IPS-15b (cell line): ENCODE results near the gene EIF3CL.
"Not testable (repeated sequence)": the region's sequence is repeated elsewhere in the genome, so short reads cannot be mapped to it uniquely, and the experiment has no call there.

Experiments
- H3K27me3 ChIP-seq: one replicate; pipeline ENCODE4 v1.6.1; 2013; ENCODE audit warnings: low read length; ENCODE audit not compliant: control insufficient read depth, insufficient read depth
- H3K36me3 ChIP-seq: one replicate; pipeline ENCODE4 v1.6.1; 2013; ENCODE audit warnings: low read length; ENCODE audit not compliant: control insufficient read depth, insufficient read depth
- H3K4me1 ChIP-seq: one replicate; pipeline ENCODE4 v1.6.1; 2013; ENCODE audit warnings: mild to moderate bottlenecking, low read length; ENCODE audit not compliant: control insufficient read depth, insufficient read depth
- H3K4me3 ChIP-seq: one replicate; pipeline ENCODE4 v1.5.1; 2013; ENCODE audit warnings: low read depth, low read length
- H3K9ac ChIP-seq: one replicate; pipeline ENCODE4 v1.6.1; 2013; ENCODE audit warnings: low read depth, mild to moderate bottlenecking, low read length
- H3K9me3 ChIP-seq: one replicate; pipeline ENCODE4 v1.6.1; 2013; ENCODE audit warnings: mild to moderate bottlenecking, low read length; ENCODE audit not compliant: control insufficient read depth, insufficient read depth

EIF3CL gene, protein sequence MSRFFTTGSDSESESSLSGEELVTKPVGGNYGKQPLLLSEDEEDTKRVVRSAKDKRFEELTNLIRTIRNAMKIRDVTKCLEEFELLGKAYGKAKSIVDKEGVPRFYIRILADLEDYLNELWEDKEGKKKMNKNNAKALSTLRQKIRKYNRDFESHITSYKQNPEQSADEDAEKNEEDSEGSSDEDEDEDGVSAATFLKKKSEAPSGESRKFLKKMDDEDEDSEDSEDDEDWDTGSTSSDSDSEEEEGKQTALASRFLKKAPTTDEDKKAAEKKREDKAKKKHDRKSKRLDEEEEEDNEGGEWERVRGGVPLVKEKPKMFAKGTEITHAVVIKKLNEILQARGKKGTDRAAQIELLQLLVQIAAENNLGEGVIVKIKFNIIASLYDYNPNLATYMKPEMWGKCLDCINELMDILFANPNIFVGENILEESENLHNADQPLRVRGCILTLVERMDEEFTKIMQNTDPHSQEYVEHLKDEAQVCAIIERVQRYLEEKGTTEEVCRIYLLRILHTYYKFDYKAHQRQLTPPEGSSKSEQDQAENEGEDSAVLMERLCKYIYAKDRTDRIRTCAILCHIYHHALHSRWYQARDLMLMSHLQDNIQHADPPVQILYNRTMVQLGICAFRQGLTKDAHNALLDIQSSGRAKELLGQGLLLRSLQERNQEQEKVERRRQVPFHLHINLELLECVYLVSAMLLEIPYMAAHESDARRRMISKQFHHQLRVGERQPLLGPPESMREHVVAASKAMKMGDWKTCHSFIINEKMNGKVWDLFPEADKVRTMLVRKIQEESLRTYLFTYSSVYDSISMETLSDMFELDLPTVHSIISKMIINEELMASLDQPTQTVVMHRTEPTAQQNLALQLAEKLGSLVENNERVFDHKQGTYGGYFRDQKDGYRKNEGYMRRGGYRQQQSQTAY

DNA sequence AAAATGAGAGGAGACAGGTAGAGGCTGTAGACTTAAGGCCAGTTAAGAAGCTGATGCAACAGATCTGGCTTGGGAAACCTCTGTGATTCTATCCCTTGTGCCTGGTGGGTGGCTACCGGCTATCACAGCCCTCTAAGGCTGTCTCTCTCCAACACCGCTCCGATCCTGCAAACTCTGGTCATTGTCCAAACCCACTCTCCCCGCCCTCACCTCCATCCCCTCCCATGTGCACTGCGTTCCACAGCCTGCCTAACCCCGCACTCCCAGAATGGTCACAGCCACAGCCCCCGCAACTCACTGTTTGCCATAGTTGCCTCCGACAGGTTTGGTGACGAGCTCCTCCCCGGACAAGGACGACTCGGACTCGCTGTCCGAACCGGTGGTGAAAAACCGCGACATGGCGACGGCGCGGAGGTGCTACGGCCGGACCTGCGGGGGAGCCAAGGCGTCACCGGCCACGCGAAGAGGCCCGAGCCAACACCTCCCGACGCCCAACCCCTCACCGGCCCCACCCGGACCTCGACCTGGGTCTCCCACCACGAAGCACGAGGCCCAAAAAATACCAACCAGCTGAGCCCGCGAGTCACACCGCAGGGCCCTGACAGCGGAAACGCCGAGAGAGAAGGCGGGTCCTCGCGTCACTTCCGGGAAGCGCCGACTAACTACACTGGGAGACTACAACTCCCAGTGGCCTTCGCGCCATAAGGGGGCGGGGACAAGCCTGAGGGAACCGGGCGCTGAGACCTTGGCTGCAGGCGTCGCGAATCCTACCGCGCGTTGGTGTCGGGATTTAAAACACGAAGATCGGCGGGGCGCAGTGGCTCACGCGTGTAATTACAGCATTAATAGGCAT is at the start of gene EIF3CL:
EIF3CL (minus strand) TSS at position 622 of the 853 bp plus-strand sequence; CDS start at position 399, 223 bp downstream.
- peak within 1 kb of the TSS; percentile 41 for H3K4me3 ChIP-seq
- not testable (repeated sequence) for H3K9ac ChIP-seq, H3K36me3 ChIP-seq, H3K27me3 ChIP-seq, H3K4me1 ChIP-seq, H3K9me3 ChIP-seq

DNA sequence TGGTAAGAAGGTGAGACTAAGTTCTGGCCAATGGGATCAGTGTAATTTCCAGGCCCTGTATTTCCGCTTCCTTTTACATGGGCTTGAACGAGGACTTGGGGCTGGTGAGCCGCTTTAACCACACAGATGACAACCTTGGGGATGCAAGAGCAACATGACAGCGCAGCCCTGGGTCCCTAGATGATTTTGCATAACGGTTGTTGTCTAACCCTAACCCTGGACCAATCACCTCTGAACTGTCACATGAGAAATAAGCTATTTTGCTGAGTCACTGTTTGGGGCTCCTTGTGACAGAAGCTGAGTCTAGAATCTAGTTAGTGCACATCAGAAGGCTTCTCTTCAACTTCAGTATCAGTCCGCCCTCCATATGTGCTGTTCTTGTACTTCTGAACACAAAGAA is 43.4 kb upstream of the EIF3CL start:
- not testable (repeated sequence) for H3K9me3 ChIP-seq, H3K4me3 ChIP-seq

DNA sequence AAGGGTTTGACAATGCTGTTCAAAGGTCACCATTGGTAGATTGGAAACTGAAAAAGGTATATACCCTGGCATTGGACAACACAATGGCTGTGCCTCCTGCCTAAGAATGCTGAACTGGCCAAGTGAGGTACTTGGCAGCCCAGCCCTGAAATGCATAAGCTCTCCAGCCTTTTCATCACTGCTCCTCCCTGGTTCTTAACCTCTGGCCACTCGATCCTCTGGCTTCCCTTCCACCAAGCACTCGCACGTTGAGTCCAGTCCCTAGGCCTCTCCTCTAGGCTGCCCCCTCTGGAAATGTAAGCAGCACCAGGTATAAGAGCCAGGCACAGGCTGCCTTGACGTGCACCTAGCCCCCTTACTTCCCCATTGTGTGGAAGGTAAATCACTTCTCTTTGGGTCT is 42.7 kb upstream of the EIF3CL start:
- not testable (repeated sequence) for H3K27me3 ChIP-seq, H3K36me3 ChIP-seq, H3K4me1 ChIP-seq

More for the DNA sequence above, 43.4 kb upstream of the EIF3CL start:
- not testable (repeated sequence) for H3K4me1 ChIP-seq, H3K27me3 ChIP-seq, H3K36me3 ChIP-seq, H3K9ac ChIP-seq

DNA sequence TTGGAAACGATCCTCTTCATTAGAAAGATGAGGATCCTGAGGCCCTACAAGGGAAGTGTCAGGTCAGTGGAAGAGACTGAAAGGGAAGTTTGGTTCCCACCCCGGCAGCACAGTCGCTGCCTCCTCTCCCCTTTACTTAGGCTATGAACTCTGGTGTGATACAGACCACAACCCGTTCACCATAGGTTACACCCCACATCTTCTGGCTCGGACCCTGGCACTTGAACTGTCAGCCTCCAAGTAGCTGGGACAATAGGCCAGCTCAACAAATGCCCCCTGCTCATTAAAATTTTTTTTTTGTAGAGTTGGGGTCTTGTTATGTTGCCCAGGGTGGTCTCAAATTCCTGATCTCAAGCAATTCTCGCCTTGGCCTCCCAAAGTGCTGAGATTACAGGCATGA is 40.3 kb upstream of the EIF3CL start:
- not testable (repeated sequence) for H3K36me3 ChIP-seq, H3K4me3 ChIP-seq, H3K27me3 ChIP-seq, H3K9ac ChIP-seq, H3K9me3 ChIP-seq, H3K4me1 ChIP-seq

More for the DNA sequence above, 42.7 kb upstream of the EIF3CL start:
- not testable (repeated sequence) for H3K9ac ChIP-seq, H3K9me3 ChIP-seq, H3K4me3 ChIP-seq

DNA sequence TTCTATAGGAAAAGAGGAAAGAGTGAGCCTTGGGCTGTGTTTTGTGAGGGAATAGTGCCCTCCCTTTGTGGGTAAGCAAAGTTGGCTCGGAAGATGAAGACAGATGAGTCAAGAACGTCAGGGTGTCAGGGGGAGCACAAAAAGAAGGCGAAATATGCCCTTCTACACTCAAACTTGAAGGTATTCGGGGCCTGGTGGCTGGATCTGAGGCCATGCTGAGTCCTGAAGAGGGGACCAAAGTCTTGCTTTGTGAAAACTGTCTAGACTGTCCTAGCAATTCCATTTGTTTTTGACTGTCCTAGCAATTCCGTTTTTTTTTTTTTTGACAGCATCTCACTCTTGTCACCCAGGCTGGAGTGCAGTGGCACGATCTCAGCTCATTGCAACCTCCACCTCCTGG is 35.3 kb upstream of the EIF3CL start:
- not testable (repeated sequence) for H3K36me3 ChIP-seq, H3K9ac ChIP-seq, H3K4me1 ChIP-seq, H3K4me3 ChIP-seq, H3K27me3 ChIP-seq, H3K9me3 ChIP-seq

DNA sequence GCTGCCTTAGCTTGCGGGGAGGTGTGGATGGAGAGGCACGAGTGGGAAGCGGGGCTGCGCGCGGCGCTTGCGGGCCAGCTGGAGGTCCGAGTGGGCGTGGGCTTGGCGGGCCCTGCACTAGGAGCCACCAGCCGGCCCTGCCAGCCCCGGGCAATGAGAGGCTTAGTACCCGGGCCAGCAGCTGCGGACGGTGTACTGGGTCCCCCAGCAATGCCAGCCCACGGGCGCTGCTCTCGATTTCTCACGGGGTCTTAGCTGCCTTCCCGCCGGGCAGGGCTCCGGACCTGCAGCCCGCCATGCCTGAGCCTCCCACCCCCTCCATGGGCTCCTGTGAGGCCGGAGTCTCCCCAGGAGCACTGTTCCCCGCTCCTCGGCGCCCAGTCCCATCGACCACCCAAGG is 31.7 kb upstream of the EIF3CL start:
- H3K4me3 ChIP-seq, H3K4me1 ChIP-seq, H3K36me3 ChIP-seq, H3K9me3 ChIP-seq, H3K27me3 ChIP-seq, H3K9ac ChIP-seq: not testable (repeated sequence)

DNA sequence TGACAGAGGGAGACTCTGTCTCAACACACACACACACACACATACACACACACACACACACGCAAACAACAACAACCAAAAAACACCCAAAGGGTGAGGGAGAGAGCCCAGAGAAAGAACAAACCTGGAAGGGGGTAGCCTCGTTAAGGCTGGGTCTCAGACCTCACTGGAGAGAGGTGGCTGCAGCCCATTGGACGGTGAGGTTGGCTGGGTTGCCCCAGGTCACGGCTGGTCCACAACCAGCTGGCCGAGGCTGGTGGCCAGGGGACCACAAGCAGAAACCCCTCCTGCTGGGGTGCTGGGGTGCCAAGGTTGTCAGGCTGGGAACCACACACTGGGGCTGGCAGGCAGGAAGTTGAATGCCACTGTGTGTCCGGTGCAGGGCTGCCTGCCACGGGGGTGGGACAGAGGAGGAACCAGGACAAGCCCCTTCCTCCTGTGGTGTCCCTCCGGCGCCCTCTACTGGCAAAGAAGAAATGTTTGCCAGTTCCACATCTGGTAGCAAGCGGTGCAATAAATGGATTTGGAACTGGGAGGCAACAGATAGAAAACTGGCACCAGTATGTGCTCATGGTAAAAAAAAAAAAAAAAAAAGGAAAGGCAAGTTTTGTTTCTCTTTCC is 22.5 kb upstream of the EIF3CL start:
- H3K4me3 ChIP-seq, H3K4me1 ChIP-seq, H3K9ac ChIP-seq, H3K27me3 ChIP-seq, H3K36me3 ChIP-seq, H3K9me3 ChIP-seq: not testable (repeated sequence)

DNA sequence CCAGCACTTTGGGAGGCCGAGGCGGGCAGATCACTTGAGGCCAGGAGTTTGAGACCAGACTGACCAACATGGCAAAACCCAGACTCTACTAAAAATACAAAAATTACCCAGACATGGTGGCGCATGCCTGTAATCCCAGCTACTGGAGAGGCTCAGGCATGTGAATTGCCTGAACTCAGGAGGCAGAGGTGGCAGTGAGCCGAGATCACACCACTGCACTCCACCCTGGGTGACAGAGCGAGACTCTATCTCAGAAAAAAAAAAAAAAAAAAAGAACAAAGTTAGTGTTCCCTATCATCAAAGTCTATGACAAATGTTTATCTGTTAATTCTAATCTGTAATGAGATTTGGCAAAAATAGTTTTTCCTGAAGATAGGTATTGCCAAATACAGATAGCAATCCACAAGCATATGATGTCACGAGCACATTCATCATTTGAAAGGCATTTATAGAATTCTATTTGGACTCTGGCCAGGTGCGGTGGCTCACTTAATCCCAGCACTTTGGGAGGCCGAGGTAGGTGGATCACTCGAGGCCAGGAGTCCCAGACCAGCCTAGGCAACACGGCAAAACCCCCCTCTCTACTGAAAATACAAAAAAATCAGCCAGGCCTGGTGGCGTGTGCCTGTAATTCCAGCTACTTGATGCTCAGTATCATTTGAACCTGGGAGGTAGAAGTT is 17.6 kb upstream of the EIF3CL start:
- H3K36me3 ChIP-seq: not testable (repeated sequence)

DNA sequence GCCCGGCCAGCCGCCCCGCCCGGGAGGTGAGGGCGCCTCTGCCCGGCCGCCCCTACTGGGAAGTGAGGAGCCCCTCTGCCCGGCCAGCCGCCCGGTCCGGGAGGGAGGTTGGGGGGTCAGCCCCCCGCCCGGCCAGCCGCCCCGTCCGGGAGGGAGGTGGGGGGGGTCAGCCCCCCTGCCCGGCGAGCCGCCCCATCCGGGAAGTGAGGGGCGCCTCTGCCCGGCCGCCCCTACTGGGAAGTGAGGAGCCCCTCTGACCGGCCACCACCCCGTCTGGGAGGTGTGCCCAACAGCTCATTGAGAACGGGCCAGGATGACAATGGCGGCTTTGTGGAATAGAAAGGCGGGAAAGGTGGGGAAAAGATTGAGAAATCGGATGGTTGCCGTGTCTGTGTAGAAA is 13.4 kb upstream of the EIF3CL start:
- not testable (repeated sequence) for H3K27me3 ChIP-seq, H3K36me3 ChIP-seq, H3K9me3 ChIP-seq, H3K9ac ChIP-seq, H3K4me1 ChIP-seq, H3K4me3 ChIP-seq

More for the DNA sequence above, 17.6 kb upstream of the EIF3CL start:
- not testable (repeated sequence) for H3K4me3 ChIP-seq, H3K9ac ChIP-seq, H3K27me3 ChIP-seq, H3K9me3 ChIP-seq, H3K4me1 ChIP-seq

DNA sequence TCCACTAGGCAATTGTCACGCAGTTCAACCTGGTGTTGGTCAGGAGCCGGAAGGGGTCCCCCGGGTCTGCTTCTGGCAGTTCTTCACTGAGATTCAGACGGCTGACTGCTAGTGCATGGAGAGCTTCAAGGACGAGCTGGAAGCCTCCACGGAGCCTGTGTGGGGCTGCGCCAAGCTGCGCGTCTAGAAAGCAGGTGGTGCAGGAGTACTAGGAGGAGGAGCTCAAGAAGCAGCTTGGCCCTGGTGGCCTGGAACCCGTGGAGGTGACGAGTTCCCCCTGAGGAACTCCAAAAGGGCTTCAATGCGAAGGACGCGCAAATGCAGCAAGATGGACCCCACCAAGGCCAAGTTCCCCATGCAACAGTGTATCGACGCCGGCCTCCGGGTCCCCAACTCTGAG is 10.9 kb upstream of the EIF3CL start:
- H3K4me1 ChIP-seq, H3K9me3 ChIP-seq, H3K9ac ChIP-seq, H3K27me3 ChIP-seq, H3K36me3 ChIP-seq, H3K4me3 ChIP-seq: not testable (repeated sequence)

DNA sequence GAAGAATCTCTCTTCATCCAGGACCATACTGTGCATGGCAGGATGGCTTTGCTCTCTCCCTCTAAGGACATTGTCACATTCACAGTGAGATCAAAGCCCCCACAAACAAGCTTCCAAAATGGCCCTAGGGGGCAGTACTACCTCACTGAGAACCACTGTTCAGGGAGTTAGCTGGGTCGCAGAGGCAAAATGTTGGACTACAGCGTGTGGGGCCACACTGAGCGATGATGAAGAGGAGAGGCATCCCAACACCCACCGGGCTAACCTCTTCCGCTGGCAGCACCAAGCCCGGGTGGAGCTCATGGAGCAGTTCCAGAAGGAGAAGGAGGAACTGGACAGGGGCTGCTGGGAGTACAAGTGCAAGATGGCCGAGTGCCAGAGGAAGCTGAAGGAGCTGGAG is 9.9 kb upstream of the EIF3CL start:
- not testable (repeated sequence) for H3K9me3 ChIP-seq, H3K4me1 ChIP-seq, H3K9ac ChIP-seq, H3K4me3 ChIP-seq, H3K36me3 ChIP-seq, H3K27me3 ChIP-seq
